Trophoblast cell (in vitro differentiated cells and primary cell): ENCODE data around the gene GLRA3.

Experiments
- DNase-seq, 2 donors: peaks; one replicate each; pipeline ENCODE4 v3.0.0-alpha.2; 2016
- H2AFZ ChIP-seq: 2 replicates; pipeline ENCODE4 v1.6.1; 2013; ENCODE audit warnings: low read length, moderate library complexity, mild to moderate bottlenecking; ENCODE audit not compliant: insufficient read depth, poor library complexity
- H2AK5ac ChIP-seq: 2 replicates; pipeline ENCODE4 v1.6.1; 2013; ENCODE audit warnings: mild to moderate bottlenecking, low read length
- H2BK120ac ChIP-seq: 2 replicates; pipeline ENCODE4 v1.6.1; 2013; ENCODE audit warnings: low read length, mild to moderate bottlenecking, moderate library complexity; ENCODE audit not compliant: insufficient read depth, poor library complexity
- H2BK12ac ChIP-seq: 2 replicates; pipeline ENCODE4 v1.6.1; 2013; ENCODE audit warnings: mild to moderate bottlenecking, low read length, moderate library complexity
- H2BK5ac ChIP-seq: 2 replicates; pipeline ENCODE4 v1.6.1; 2013; ENCODE audit warnings: low read length, low read depth, moderate library complexity, mild to moderate bottlenecking; ENCODE audit not compliant: poor library complexity
- H3K14ac ChIP-seq: 2 replicates; pipeline ENCODE4 v1.6.1; 2013; ENCODE audit warnings: mild to moderate bottlenecking, low read length
- H3K18ac ChIP-seq: 2 replicates; pipeline ENCODE4 v1.6.1; 2013; ENCODE audit warnings: mild to moderate bottlenecking, low read length
- H3K23ac ChIP-seq: 2 replicates; pipeline ENCODE4 v1.6.1; 2013; ENCODE audit warnings: low read length
- H3K27ac ChIP-seq: 2 replicates; pipeline ENCODE4 v1.5.1; 2013; ENCODE audit warnings: low read depth, mild to moderate bottlenecking, inconsistent platforms, low read length, moderate library complexity
- H3K27me3 ChIP-seq: 2 replicates; pipeline ENCODE4 v1.6.1; 2013; ENCODE audit warnings: inconsistent platforms, mild to moderate bottlenecking, low read length, moderate library complexity; ENCODE audit not compliant: insufficient read depth
- H3K36me3 ChIP-seq, 2 experiments: 1 replicate in 1 of 2; 2 replicates in 1 of 2; pipeline ENCODE4 v1.6.1; 2013; ENCODE audit warnings: low read length in 2 of 2, mild to moderate bottlenecking in 2 of 2, moderate library complexity in 1 of 2; ENCODE audit not compliant: insufficient read depth in 2 of 2, control insufficient read depth in 1 of 2
- H3K4ac ChIP-seq: 2 replicates; pipeline ENCODE4 v1.6.1; 2013; ENCODE audit warnings: low read depth, mild to moderate bottlenecking, low read length, moderate library complexity
- H3K4me1 ChIP-seq, 2 experiments: 1 replicate in 1 of 2; 2 replicates in 1 of 2; pipeline ENCODE4 v1.6.1; 2013; ENCODE audit warnings: low read length in 2 of 2, mild to moderate bottlenecking in 2 of 2, moderate library complexity in 1 of 2; ENCODE audit not compliant: insufficient read depth in 2 of 2, control insufficient read depth in 1 of 2
- H3K4me2 ChIP-seq: 2 replicates; pipeline ENCODE4 v1.6.1; 2013; ENCODE audit warnings: inconsistent platforms, mild to moderate bottlenecking, low read length, moderate library complexity
- H3K4me3 ChIP-seq: 2 replicates; pipeline ENCODE4 v1.5.1; 2013; ENCODE audit warnings: mild to moderate bottlenecking, low read depth, low read length, inconsistent platforms
- H3K79me1 ChIP-seq: one replicate; pipeline ENCODE4 v1.6.1; 2013; ENCODE audit warnings: low read length
- H3K79me2 ChIP-seq: 2 replicates; pipeline ENCODE4 v1.6.1; 2013; ENCODE audit warnings: low read length, mild to moderate bottlenecking; ENCODE audit not compliant: control insufficient read depth, insufficient read depth, poor library complexity
- H3K9ac ChIP-seq: 2 replicates; pipeline ENCODE4 v1.6.1; 2013; ENCODE audit warnings: mild to moderate bottlenecking, low read length
- H3K9me3 ChIP-seq: 2 replicates; pipeline ENCODE4 v1.6.1; 2013; ENCODE audit warnings: low read depth, mild to moderate bottlenecking, control low read depth, inconsistent platforms, low read length; ENCODE audit not compliant: insufficient read depth
- H4K12ac ChIP-seq: 2 replicates; pipeline ENCODE4 v1.6.1; 2013; ENCODE audit warnings: low read depth, mild to moderate bottlenecking, low read length, moderate library complexity
- H4K8ac ChIP-seq: 2 replicates; pipeline ENCODE4 v1.6.1; 2013; ENCODE audit warnings: low read depth, mild to moderate bottlenecking, low read length, moderate library complexity
- H4K91ac ChIP-seq: one replicate; pipeline ENCODE4 v1.6.1; 2013; ENCODE audit warnings: low read depth, mild to moderate bottlenecking, low read length, moderate library complexity
- WGBS: extraction: QIAGEN DNeasy Blood & Tissue Kit; methylation state at CpG from one replicate; pipeline ENCODE4 v1.1.7; 2013; ENCODE audit warnings: missing lambda C conversion rate; ENCODE audit not compliant: insufficient read length, insufficient coverage; ENCODE audit errors: extremely low coverage; 5-methylcytosine and 5-hydroxymethylcytosine counted together

GLRA3 gene

GRCh38 chr4:174749091-174749490, 80.0 kb downstream of the GLRA3 start:
- H3K36me3 ChIP-seq: no peaks in the 10 kb centered on the region
- no peak overlapping the region for H2BK12ac ChIP-seq
- WGBS: no CpG with 5 or more reads among the region's 3 CpGs
- no peaks in the 10 kb centered on the region for H3K27me3 ChIP-seq
- no peaks in the 10 kb centered on the region for H3K4me1 ChIP-seq
- no peaks in the 10 kb centered on the region for H3K79me2 ChIP-seq
- H3K14ac ChIP-seq: no peak overlapping the region
- no peak overlapping the region for H3K9ac ChIP-seq
- no peak overlapping the region for H4K12ac ChIP-seq
- H3K9me3 ChIP-seq: peaks cover 2% of the 10 kb centered on the region
- H3K27ac ChIP-seq: no peak overlapping the region
- no peak overlapping the region for H3K4me2 ChIP-seq
- no peak overlapping the region for H2AK5ac ChIP-seq
- no peak overlapping the region for H3K18ac ChIP-seq
- no peak overlapping the region for H2BK5ac ChIP-seq
- H4K91ac ChIP-seq: no peak overlapping the region
- no peak overlapping the region for H2BK120ac ChIP-seq
- no peak overlapping the region for H4K8ac ChIP-seq
- H3K4ac ChIP-seq: no peak overlapping the region
- no peak overlapping the region for H2AFZ ChIP-seq
- H3K4me3 ChIP-seq: no peak overlapping the region
- no peaks in the 10 kb centered on the region for H3K79me1 ChIP-seq
- no peak for DNase-seq
- no peak overlapping the region for H3K23ac ChIP-seq

- Histone ChIP-seq H3K27ac (no peak overlapping the region), H3K79me2 (no peaks in the 10 kb centered on the region), H3K4me2 (no peak overlapping the region), H3K36me3 (no peaks in the 10 kb centered on the region), H3K27me3 (no peaks in the 10 kb centered on the region), H4K91ac (no peak overlapping the region), H3K4me1 (no peaks in the 10 kb centered on the region), H4K12ac (no peak overlapping the region), H3K9ac (no peak overlapping the region), H2BK5ac (no peak overlapping the region), H2AK5ac (no peak overlapping the region), H3K23ac (no peak overlapping the region), H3K14ac (no peak overlapping the region), H3K4me3 (no peak overlapping the region), H3K79me1 (no peaks in the 10 kb centered on the region), H2BK12ac (no peak overlapping the region), H3K18ac (no peak overlapping the region), H3K4ac (no peak overlapping the region), H2AFZ (no peak overlapping the region), H4K8ac (no peak overlapping the region), H2BK120ac (no peak overlapping the region), H3K9me3 (peaks cover 5% of the 10 kb centered on the region)
- no CpG with 5 or more reads among the region's 2 CpGs for WGBS
- DNase-seq: no peak
Measured at GRCh38 chr4:174746710-174747109, 82.3 kb downstream of the GLRA3 start.

- Histone ChIP-seq H2BK120ac (no peak overlapping the region), H2AK5ac (no peak overlapping the region), H3K4me3 (no peak overlapping the region), H4K12ac (no peak overlapping the region), H4K91ac (no peak overlapping the region), H2BK5ac (no peak overlapping the region), H3K18ac (no peak overlapping the region), H3K4ac (no peak overlapping the region), H3K9ac (no peak overlapping the region), H3K79me2 (no peaks in the 10 kb centered on the region), H3K36me3 (no peaks in the 10 kb centered on the region), H3K23ac (no peak overlapping the region), H3K9me3 (peaks cover 5% of the 10 kb centered on the region), H4K8ac (no peak overlapping the region), H3K27me3 (no peaks in the 10 kb centered on the region), H3K79me1 (no peaks in the 10 kb centered on the region), H2AFZ (no peak overlapping the region), H3K4me1 (no peaks in the 10 kb centered on the region), H3K14ac (no peak overlapping the region), H3K4me2 (no peak overlapping the region), H2BK12ac (no peak overlapping the region), H3K27ac (no peak overlapping the region)
- DNase-seq: no peak
Measured at GRCh38 chr4:174742561-174742960, 86.5 kb downstream of the GLRA3 start.

GRCh38 chr4:174739576-174739975, 89.5 kb downstream of the GLRA3 start:
- H3K4me1 ChIP-seq: no peaks in the 10 kb centered on the region
- H3K36me3 ChIP-seq: no peaks in the 10 kb centered on the region
- H4K91ac ChIP-seq: no peak overlapping the region
- no peak overlapping the region for H2BK12ac ChIP-seq
- no peak overlapping the region for H2AFZ ChIP-seq
- no peak for DNase-seq
- H3K27me3 ChIP-seq: no peaks in the 10 kb centered on the region
- no peaks in the 10 kb centered on the region for H3K79me2 ChIP-seq
- no peak overlapping the region for H2BK5ac ChIP-seq
- no peak overlapping the region for H2AK5ac ChIP-seq
- H3K27ac ChIP-seq: no peak overlapping the region
- H4K12ac ChIP-seq: no peak overlapping the region
- no peak overlapping the region for H3K18ac ChIP-seq
- no peak overlapping the region for H2BK120ac ChIP-seq
- H3K9me3 ChIP-seq: peaks cover 5% of the 10 kb centered on the region
- H3K23ac ChIP-seq: no peak overlapping the region
- H3K79me1 ChIP-seq: no peaks in the 10 kb centered on the region
- H3K9ac ChIP-seq: no peak overlapping the region
- no CpG with 5 or more reads among the region's 3 CpGs for WGBS
- H3K4me3 ChIP-seq: no peak overlapping the region
- no peak overlapping the region for H3K14ac ChIP-seq
- H3K4me2 ChIP-seq: no peak overlapping the region
- no peak overlapping the region for H4K8ac ChIP-seq
- H3K4ac ChIP-seq: no peak overlapping the region
